Keratinocyte (primary cell): Measurements from ENCODE around the gene TOMM5.

ENCODE experiments used
- CTCF ChIP-seq, 3 experiments: IDR thresholded peaks in 1 of 3; conservative IDR thresholded peaks in 1 of 3; optimal IDR thresholded peaks in 1 of 3; 2 replicates in 2 of 3; 3 replicates in 1 of 3; pipeline versions ENCODE3 to v1.5.1; 2011; ENCODE audit warnings: low read length in 3 of 3, mild to moderate bottlenecking in 3 of 3, moderate library complexity in 2 of 3, control low read depth in 1 of 3, inconsistent platforms in 1 of 3; ENCODE audit not compliant: insufficient read depth in 2 of 3; ENCODE audit errors: extremely low read depth in 1 of 3
- EZH2 ChIP-seq: IDR thresholded peaks from one replicate; pipeline ENCODE4 v1.6.1; 2012; ENCODE audit warnings: inconsistent platforms, mild to moderate bottlenecking, low read length, moderate library complexity

GRCh38 chr9:37562826-37563225, 29.6 kb downstream of the TOMM5 start:
- no peak for TF ChIP-seq EZH2
- no peak for TF ChIP-seq CTCF (optimal IDR thresholded peaks at IDR 0.05 in 1 of 3, IDR thresholded peaks at IDR 0.05 in 1 of 3, conservative IDR thresholded peaks at IDR 0.05 in 1 of 3; ENCODE audit: extremely low read depth in 1 of 3, insufficient read depth in 2 of 3, low read length in 3 of 3)
